Measurements from ENCODE around the gene PHACTR1.

The PHACTR1 gene

DNA sequence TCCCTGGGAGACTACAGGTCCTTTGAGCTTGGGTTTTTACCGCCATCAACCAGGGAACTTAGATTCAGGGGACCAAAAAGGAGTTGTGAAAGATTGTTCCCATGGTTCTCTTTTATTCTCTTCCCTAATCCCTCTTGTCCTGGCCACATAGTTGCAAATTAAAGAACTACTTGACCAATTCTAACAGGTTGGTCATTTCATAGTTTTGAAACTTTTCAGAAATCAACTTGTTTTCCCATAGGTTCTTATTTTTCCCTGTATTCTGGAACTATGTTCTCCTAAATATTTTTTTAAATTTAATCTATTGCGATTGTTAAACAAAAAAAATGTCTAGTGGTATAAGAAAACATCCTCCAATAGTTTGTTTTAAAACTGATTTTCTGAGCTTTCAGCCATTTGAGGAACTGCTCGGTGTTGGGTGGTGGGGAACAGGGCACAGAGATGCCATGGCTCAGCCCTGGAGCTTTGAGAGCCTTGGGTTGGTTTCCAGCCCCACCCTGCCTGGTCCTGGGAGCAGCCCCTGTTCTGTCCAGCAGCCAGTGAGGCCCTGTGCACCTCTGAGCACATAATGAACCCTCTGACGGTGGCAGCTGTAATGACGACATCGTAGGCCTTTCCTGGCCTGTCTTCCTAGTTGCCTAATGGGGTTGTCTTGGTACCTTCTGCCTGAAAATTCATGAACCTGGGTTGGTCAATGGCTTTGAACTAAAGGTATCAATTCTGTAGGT, 558.3 kb downstream of the PHACTR1 start:
- Histone ChIP-seq H3K4me1 (peaks cover 74% of the 10 kb centered on the region), H3K4me2 (peak overlapping the region; percentile 86), H3K9me3 (no peaks in the 10 kb centered on the region), H3K27ac (peak overlapping the region; percentile 88), H3K4me3 (peak overlapping the region; percentile 78), H3K36me3 (peaks cover 46% of the 10 kb centered on the region), H3K27me3 (peaks cover 21% of the 10 kb centered on the region; the same call in 1 of the 2 replicates), H4K20me1 (peaks cover 51% of the 10 kb centered on the region), H3K9ac (peak overlapping the region; percentile 90)
- TF ChIP-seq Cebpa-rat (IDR thresholded peaks at IDR 0.05) = no peak

DNA sequence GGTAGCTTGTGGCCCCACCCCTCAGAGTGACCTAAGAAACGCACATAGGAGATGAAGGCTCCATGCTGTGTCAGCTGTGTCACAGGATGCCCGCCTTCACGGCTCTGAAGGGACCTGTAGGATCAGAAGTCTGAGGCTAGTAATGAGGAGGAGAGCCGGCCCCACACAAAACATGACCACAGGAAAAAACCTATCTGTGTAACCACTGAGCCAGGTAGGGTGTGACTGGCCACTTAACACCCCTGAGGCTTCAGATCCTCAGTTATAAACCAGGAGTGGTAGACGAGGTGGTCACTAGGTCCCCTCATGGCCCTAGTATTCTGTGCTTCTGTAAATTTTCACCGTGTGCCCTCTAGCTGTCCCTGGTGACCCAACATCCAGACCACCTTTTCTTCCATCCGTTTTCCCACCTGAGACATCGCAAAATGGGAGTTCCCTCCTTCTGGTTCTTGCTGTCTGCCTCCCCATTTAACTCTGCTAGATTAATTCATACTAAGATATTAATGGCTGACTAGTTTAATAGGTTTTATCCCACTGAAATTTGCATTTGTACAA, 558.9 kb downstream of the PHACTR1 start:
- peaks cover 57% of the 10 kb centered on the region for H4K20me1 ChIP-seq
- peak overlapping the region; percentile 86 for H3K4me2 ChIP-seq
- H3K4me3 ChIP-seq = peak overlapping the region; percentile 78
- peak overlapping the region; percentile 88 for H3K27ac ChIP-seq
- no peak for TF ChIP-seq Cebpa-rat (IDR thresholded peaks at IDR 0.05)
- H3K36me3 ChIP-seq = peaks cover 52% of the 10 kb centered on the region
- peak overlapping the region; percentile 90 for H3K9ac ChIP-seq
- H3K27me3 ChIP-seq = peaks cover 21% of the 10 kb centered on the region; the same call in 1 of the 2 replicates
- H3K9me3 ChIP-seq = no peaks in the 10 kb centered on the region
- H3K4me1 ChIP-seq = peaks cover 74% of the 10 kb centered on the region

DNA sequence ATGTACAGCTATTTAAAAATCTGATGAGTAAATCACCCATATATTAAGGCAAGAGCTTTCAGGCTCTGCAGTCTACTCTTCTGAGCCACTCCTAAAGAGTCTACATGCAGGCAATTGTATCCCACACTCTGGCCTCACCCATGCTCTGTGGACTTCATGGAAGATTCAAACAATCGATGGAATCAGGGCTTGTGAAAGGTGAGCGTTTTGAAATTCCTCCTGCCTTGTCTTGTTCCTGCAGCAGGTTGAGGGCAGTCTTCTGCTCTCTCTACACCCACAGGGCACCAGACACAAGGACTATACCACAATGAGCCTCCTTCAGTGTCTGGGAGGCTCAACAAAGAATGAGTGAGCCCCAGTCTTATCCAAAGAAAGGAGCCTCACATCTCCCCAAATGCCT, 560.7 kb downstream of the PHACTR1 start:
- Histone ChIP-seq H3K27ac (peak overlapping the region; percentile 40; the same call in 1 of the 2 replicates), H3K36me3 (peaks cover 69% of the 10 kb centered on the region), H3K9ac (peak overlapping the region; percentile 58; the same call in 1 of the 2 replicates), H3K9me3 (no peaks in the 10 kb centered on the region), H4K20me1 (peaks cover 74% of the 10 kb centered on the region), H3K27me3 (peaks cover 21% of the 10 kb centered on the region; the same call in 1 of the 2 replicates), H3K4me2 (peak overlapping the region; percentile 86), H3K4me1 (peaks cover 74% of the 10 kb centered on the region), H3K4me3 (peak overlapping the region; percentile 35; the same call in 1 of the 2 replicates)
- no peak for TF ChIP-seq Cebpa-rat (IDR thresholded peaks at IDR 0.05)

DNA sequence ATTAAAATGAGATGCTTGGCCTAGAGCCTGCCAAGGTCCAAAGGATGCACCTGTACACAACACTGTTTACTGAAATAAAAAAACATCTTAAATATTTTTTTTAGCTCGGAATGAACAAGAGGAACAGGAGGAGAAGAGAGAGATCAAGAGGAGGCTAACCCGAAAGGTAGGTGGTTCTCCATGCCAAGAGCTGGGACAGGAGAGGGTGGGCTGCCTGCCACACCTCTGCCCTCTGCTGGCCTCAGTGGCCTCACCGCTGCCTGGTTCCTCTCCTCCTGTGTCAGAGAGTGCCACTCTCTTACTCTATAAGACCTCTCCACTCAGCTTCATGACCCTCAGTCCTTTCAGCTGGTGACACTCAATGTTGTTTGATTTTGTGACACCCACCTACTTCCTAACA, 561.6 kb downstream of the PHACTR1 start:
- H3K9ac ChIP-seq = no peak overlapping the region
- no peak overlapping the region for H3K27ac ChIP-seq
- H3K9me3 ChIP-seq = no peaks in the 10 kb centered on the region
- H3K4me2 ChIP-seq = peak overlapping the region; percentile 86
- H3K27me3 ChIP-seq = peaks cover 14% of the 10 kb centered on the region; the same call in 1 of the 2 replicates
- TF ChIP-seq Cebpa-rat (IDR thresholded peaks at IDR 0.05) = no peak
- H3K4me3 ChIP-seq = peak overlapping the region; percentile 35; the same call in 1 of the 2 replicates
- H3K4me1 ChIP-seq = peaks cover 76% of the 10 kb centered on the region
- H3K36me3 ChIP-seq = peaks cover 75% of the 10 kb centered on the region
- peaks cover 83% of the 10 kb centered on the region for H4K20me1 ChIP-seq

DNA sequence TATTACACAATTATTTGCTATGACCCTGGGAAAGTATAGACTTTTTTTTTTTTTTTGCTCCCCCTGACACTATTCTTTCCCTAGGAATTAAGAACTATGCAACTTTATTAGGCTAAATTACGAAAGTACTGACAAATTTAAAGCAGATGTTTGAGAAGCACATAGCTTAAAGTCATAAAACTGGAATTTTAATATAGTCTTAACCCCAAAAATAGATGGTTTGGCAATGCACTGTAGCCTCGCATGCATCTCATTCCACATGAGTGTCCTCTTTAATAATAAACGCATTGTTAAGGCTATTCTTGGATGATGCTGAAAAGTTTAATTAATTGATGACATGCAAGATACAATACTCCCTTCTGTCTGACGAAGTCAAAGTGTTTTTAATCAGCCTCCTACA, 562.4 kb downstream of the PHACTR1 start:
- H3K9ac ChIP-seq = no peak overlapping the region
- peaks cover 83% of the 10 kb centered on the region for H3K36me3 ChIP-seq
- H3K9me3 ChIP-seq = no peaks in the 10 kb centered on the region
- H3K27ac ChIP-seq = no peak overlapping the region
- peak overlapping the region; percentile 86 for H3K4me2 ChIP-seq
- no peak overlapping the region for H3K4me3 ChIP-seq
- H3K27me3 ChIP-seq = peaks cover 7% of the 10 kb centered on the region; the same call in 1 of the 2 replicates
- no peak for TF ChIP-seq Cebpa-rat (IDR thresholded peaks at IDR 0.05)
- peaks cover 78% of the 10 kb centered on the region for H3K4me1 ChIP-seq
- H4K20me1 ChIP-seq = peaks cover 90% of the 10 kb centered on the region

DNA sequence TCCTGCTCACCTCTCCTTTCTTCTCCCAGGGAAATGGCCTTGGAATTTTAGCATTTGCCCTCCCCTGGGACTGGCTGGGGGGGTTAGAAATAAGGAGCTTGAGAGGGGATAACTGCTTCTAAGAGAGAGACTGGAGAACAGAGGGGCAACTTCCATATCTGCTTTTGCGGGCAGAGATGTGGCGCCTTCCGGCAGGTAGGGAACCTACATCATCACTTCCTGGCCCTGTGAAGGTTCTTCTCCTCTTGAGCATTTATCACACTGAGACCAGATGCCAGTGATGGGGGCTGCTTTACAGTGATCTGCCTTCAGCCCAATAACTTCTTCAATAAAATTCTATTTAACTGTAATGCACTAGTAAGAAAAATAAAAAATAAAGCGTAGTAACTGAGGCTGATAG, 563.7 kb downstream of the PHACTR1 start:
- Histone ChIP-seq H3K4me3 (no peak overlapping the region), H3K36me3 (peaks cover 93% of the 10 kb centered on the region), H3K27ac (peak overlapping the region; percentile 56; the same call in 1 of the 2 replicates)

DNA sequence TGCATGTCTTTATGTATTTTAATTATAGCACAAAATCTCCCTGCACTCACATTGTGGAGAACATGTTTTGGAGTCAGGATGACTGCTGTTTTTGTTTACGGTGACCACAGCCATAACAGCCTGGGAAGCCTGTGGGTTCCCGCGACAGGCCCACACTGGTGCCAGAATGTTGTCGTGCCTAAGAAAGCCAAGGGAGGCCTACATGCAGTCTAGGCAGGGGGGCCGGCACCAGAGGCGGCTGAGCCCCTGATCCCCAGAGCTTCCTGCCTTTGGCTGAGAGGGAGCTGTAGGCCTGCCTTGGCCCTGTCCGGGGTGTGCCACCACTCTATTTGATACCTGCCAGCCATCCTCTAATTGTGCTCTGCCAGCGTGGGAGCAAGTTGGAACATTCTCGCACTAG, 565.1 kb downstream of the PHACTR1 start:
- H3K4me1 ChIP-seq = peaks cover 86% of the 10 kb centered on the region
- peaks cover 9% of the 10 kb centered on the region for H3K9me3 ChIP-seq
- no peaks in the 10 kb centered on the region for H3K27me3 ChIP-seq
- peaks cover 93% of the 10 kb centered on the region for H4K20me1 ChIP-seq
- peaks cover 96% of the 10 kb centered on the region for H3K36me3 ChIP-seq
- H3K4me2 ChIP-seq = peak overlapping the region; percentile 61
- H3K4me3 ChIP-seq = no peak overlapping the region
- no peak overlapping the region for H3K27ac ChIP-seq
- no peak overlapping the region for H3K9ac ChIP-seq
- no peak for TF ChIP-seq Cebpa-rat (IDR thresholded peaks at IDR 0.05)

More for the DNA sequence above, 563.7 kb downstream of the PHACTR1 start:
- TF ChIP-seq Cebpa-rat (IDR thresholded peaks at IDR 0.05) = no peak
- Histone ChIP-seq H3K27me3 (no peaks in the 10 kb centered on the region), H3K9ac (no peak overlapping the region), H3K4me1 (peaks cover 84% of the 10 kb centered on the region), H3K4me2 (peak overlapping the region; percentile 61), H4K20me1 (peaks cover 93% of the 10 kb centered on the region), H3K9me3 (no peaks in the 10 kb centered on the region)

DNA sequence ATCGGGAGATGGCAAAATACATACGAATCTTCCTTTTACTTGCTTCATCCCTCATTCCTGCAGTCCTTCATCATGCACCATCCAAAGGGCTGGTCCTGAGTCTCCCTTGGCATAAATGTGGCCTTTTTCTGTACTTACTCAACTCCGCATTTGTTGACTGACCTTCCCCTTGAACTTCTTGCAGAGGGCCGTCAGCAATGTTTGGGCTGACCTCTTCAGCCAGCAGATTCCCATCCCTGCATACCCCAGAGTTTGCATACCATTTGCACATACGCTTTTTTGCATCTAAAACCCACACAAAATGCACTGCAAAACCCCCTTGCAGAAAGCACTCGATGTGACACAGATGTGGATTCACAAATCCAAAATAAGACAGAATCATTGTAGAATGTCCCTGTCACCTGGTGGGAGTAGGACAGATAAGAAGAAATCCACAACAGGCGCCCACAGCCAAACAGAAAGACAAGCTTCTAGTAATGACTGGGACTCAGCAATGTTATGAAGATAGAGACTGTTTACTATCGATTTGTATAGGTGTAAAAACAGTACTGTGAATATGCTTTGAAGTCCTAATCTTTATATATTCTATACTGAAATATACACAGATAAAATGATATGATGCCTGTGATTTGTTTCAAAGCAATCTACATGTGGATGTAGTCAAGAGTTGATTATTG, 566.0 kb downstream of the PHACTR1 start:
- TF ChIP-seq Cebpa-rat (IDR thresholded peaks at IDR 0.05) = no peak
- Histone ChIP-seq H4K20me1 (peaks cover 89% of the 10 kb centered on the region), H3K27ac (no peak overlapping the region), H3K36me3 (peaks cover 96% of the 10 kb centered on the region), H3K27me3 (no peaks in the 10 kb centered on the region), H3K9ac (no peak overlapping the region), H3K9me3 (peaks cover 18% of the 10 kb centered on the region), H3K4me3 (no peak overlapping the region), H3K4me1 (peaks cover 81% of the 10 kb centered on the region), H3K4me2 (no peak overlapping the region)

DNA sequence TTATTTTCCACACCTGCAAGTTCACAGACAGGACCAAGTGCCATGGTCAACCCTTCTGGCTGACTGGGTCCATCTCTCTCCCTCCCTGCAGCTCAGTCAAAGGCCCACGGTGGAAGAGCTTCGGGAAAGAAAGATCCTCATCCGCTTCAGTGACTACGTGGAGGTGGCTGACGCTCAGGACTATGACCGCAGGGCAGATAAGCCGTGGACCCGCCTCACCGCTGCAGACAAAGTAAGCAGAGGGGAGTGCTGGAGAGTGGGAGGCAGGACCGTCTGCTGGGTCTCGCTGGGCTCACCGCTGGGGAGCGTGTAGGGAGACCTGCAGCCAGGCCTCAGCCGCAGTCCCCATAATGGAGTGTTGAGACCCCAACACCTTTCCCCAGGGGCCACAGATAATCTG, 566.8 kb downstream of the PHACTR1 start:
- TF ChIP-seq Cebpa-rat (IDR thresholded peaks at IDR 0.05) = no peak
- Histone ChIP-seq H3K27ac (no peak overlapping the region), H3K9ac (no peak overlapping the region), H3K27me3 (no peaks in the 10 kb centered on the region), H4K20me1 (peaks cover 89% of the 10 kb centered on the region), H3K9me3 (peaks cover 26% of the 10 kb centered on the region), H3K4me2 (no peak overlapping the region), H3K36me3 (peaks cover 96% of the 10 kb centered on the region), H3K4me3 (no peak overlapping the region), H3K4me1 (peaks cover 81% of the 10 kb centered on the region)
